ENCODE measurements around the gene EBPL.
A peak's percentile ranks its signal among the peaks of the same experiment; 100 is the strongest.
"Not testable (repeated sequence)": the region's sequence is repeated elsewhere in the genome, so short reads cannot be mapped to it uniquely, and the experiment has no call there.

EBPL gene

GRCh38 chr13:49690995-49691784 is at the start of gene EBPL:
Gene EBPL, minus strand, starts transcription at chr13:49691486. Its CDS starts 62 bp downstream, at chr13:49691424.
- peak within 1 kb of the TSS; percentile 43 to 57 for H3K27ac Mint-ChIP-seq
- H3K27me3 Mint-ChIP-seq = no peaks in the 10 kb centered on the region
- no peaks in the 10 kb centered on the region for H3K9me3 Mint-ChIP-seq
- DNase-seq (peak; percentile 77 to 85), ATAC-seq (peak; percentile 96)
- H3K4me1 Mint-ChIP-seq = peaks cover 19% of the 10 kb centered on the region
- H3K4me3 Mint-ChIP-seq = peak within 1 kb of the TSS; percentile 83 to 90

DNA sequence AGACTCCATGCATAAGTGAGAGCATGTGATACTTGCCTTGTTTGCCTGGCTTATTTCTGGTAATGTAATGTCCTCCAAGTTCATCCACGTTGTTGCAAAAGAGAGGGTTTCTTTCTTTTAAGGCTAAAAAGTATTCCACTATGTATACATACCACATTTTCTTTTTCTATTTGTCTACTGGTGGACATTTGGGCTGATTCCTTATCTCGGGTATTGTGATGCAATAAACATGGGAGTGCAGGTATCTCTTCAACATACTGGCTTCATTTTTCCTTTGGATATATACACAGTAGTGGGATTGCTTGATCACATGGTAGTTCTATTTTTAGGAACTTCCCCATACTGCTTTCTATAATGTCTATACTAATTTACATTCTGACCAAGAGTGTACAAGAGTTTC is 49.6 kb upstream of the EBPL start:
- no peak overlapping the region for H3K27ac Mint-ChIP-seq
- no peak for DNase-seq
- H3K4me3 Mint-ChIP-seq = no peak overlapping the region
- no peaks in the 10 kb centered on the region for H3K9me3 Mint-ChIP-seq
- H3K27me3 Mint-ChIP-seq = no peaks in the 10 kb centered on the region
- H3K4me1 Mint-ChIP-seq = no peaks in the 10 kb centered on the region
- no peak for ATAC-seq

- Mint-ChIP-seq H3K4me1 (no peaks in the 10 kb centered on the region), H3K27ac (no peak overlapping the region), H3K27me3 (no peaks in the 10 kb centered on the region), H3K9me3 (no peaks in the 10 kb centered on the region), H3K4me3 (no peak overlapping the region)
- ATAC-seq (no peak), DNase-seq (no peak)
These were observed 48.4 kb upstream of the EBPL start for GRCh38 chr13:49739498-49740187.

DNA sequence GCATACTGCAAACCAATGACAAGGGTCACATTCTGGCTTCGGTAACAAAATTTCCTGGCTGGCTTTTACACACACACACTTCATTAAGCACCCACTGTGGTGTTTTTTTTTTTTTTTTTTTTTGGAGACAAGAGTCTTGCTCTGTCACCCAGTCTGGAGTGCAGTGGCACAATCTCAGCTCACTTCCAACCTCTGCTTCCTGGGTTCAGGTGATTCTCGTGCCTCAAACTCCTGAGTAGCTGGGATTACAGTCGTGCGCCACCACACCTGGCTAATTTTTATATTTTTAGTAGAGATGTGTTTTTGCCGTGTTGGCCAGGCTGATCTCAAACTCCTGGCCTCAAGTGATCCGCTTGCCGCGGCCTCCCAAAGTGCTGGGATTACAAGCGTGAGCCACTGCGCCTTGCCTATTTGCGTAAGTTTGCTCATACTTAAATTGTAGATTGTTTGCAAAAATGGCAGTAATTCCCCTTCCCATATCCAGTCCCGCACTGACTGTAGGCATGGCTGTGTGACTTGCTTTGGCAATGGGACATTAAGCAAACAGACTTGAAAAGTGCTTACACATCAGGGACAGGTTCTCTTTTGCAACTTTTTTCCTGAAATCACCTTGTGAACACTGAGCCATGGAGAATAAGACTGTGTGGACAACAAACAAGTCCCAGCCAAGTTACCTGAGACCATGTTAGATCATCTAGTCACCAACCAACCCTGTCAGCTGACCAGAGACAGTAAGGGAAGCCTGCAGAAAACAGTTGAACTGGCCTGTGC is 42.1 kb upstream of the EBPL start:
- no peak for ATAC-seq
- no peaks in the 10 kb centered on the region for H3K9me3 Mint-ChIP-seq
- H3K27ac Mint-ChIP-seq = no peak overlapping the region
- H3K27me3 Mint-ChIP-seq = no peaks in the 10 kb centered on the region
- H3K4me3 Mint-ChIP-seq = no peak overlapping the region
- no peak for DNase-seq
- no peaks in the 10 kb centered on the region for H3K4me1 Mint-ChIP-seq

DNA sequence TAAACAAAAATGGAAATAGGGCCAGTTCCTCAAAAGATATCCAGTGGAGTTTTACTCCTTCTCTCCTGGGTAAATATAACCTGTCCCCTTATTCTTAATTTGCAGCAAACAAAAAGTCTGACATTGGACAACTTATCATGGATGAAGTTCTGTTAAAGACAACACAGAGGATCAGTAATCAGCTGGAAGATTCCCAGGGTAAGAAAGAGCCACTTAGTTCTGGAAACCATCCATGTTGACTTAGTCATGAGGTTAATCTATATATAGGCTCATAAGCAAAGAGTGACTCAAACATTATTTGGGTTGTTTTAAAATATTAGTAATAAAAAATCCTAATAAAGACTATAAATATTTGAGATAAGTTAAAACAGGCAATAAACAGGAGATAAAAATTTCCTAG is 40.5 kb upstream of the EBPL start:
- Mint-ChIP-seq H3K4me1 (no peaks in the 10 kb centered on the region), H3K27me3 (no peaks in the 10 kb centered on the region), H3K4me3 (no peak overlapping the region), H3K27ac (no peak overlapping the region), H3K9me3 (no peaks in the 10 kb centered on the region)
- no peak for ATAC-seq
- no peak for DNase-seq

- no peaks in the 10 kb centered on the region for H3K27me3 Mint-ChIP-seq
- H3K4me1 Mint-ChIP-seq = no peaks in the 10 kb centered on the region
- no peak for DNase-seq
- no peak for ATAC-seq
- peaks cover 9 to 16% of the 10 kb centered on the region in 2 donors for H3K9me3 Mint-ChIP-seq
- H3K4me3 Mint-ChIP-seq = no peak overlapping the region
- no peak overlapping the region for H3K27ac Mint-ChIP-seq
These were observed 25.3 kb upstream of the EBPL start for GRCh38 chr13:49716615-49717014.

- Mint-ChIP-seq H3K9me3 (peaks cover 9 to 16% of the 10 kb centered on the region in 2 donors), H3K4me1 (no peaks in the 10 kb centered on the region), H3K4me3 (no peak overlapping the region), H3K27ac (no peak overlapping the region), H3K27me3 (no peaks in the 10 kb centered on the region)
- ATAC-seq (no peak), DNase-seq (no peak)
These were observed 23.5 kb upstream of the EBPL start for GRCh38 chr13:49714757-49715156.

- ATAC-seq = no peak
- H3K4me3 Mint-ChIP-seq = no peak overlapping the region
- no peaks in the 10 kb centered on the region for H3K27me3 Mint-ChIP-seq
- peaks cover 0 to 5% of the 10 kb centered on the region in 2 donors for H3K9me3 Mint-ChIP-seq
- DNase-seq = no peak
- H3K4me1 Mint-ChIP-seq = no peaks in the 10 kb centered on the region
- no peak overlapping the region for H3K27ac Mint-ChIP-seq
These were observed 20.1 kb upstream of the EBPL start for GRCh38 chr13:49711218-49711863.

- H3K27me3 Mint-ChIP-seq, ATAC-seq, H3K9me3 Mint-ChIP-seq, H3K4me3 Mint-ChIP-seq, H3K27ac Mint-ChIP-seq, DNase-seq, H3K4me1 Mint-ChIP-seq: not testable (repeated sequence)
These were observed 13.0 kb upstream of the EBPL start for GRCh38 chr13:49704264-49704663.

DNA sequence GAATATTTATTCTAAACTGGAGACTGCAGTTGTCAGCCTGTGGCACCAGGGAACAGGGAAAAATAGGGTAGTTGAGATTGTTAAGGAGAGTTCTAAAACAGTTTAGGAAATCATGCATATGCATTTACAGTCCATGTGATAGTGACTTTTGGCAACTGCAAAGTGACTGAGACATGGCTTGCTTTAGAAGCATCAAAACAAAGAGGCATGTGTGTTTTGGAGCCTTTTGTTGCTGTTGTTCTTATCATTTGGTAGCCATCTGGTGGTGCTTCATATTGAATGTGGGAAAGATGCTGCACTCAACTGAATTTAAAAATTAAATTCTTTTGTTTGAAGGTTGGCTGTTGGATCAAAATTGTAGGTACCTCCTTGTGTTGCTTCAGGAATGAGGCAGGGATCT is 10.2 kb upstream of the EBPL start:
- no peaks in the 10 kb centered on the region for H3K4me1 Mint-ChIP-seq
- H3K9me3 Mint-ChIP-seq = no peaks in the 10 kb centered on the region
- no peaks in the 10 kb centered on the region for H3K27me3 Mint-ChIP-seq
- no peak overlapping the region for H3K4me3 Mint-ChIP-seq
- ATAC-seq (no peak), DNase-seq (no peak)
- no peak overlapping the region for H3K27ac Mint-ChIP-seq

DNA sequence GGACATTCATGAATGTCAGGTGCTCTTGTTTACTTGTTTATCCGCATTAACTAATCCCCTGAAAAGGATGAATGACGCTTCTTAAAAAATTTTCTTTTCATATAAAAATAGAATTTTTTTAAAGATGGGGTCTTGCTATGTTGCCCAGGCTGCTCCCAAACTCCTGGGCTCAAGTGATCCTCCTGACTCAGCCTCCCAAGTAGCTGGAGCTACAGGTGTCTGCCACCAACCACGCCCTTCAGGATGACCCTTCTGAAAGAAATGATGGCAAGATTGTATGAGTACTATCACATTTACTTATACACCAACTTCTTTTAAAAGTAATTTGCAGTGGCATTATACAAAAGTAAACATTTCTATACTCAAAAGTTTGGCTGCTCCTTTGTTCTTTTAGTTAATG is 6.2 kb upstream of the EBPL start:
- ATAC-seq = no peak
- Mint-ChIP-seq H3K27ac (no peak overlapping the region), H3K9me3 (no peaks in the 10 kb centered on the region), H3K27me3 (no peaks in the 10 kb centered on the region), H3K4me3 (no peak overlapping the region), H3K4me1 (no peaks in the 10 kb centered on the region)
- DNase-seq = no peak

- Mint-ChIP-seq H3K4me1 (peaks cover 6% of the 10 kb centered on the region), H3K9me3 (no peaks in the 10 kb centered on the region), H3K27ac (no peak overlapping the region), H3K4me3 (no peak overlapping the region), H3K27me3 (no peaks in the 10 kb centered on the region)
- DNase-seq (no peak), ATAC-seq (no peak)
These were observed 3.2 kb upstream of the EBPL start for GRCh38 chr13:49694446-49694845.

- H3K27me3 Mint-ChIP-seq = no peaks in the 10 kb centered on the region
- H3K9me3 Mint-ChIP-seq = no peaks in the 10 kb centered on the region
- DNase-seq = no peak
- H3K27ac Mint-ChIP-seq = no peak overlapping the region
- no peak for ATAC-seq
- peaks cover 6% of the 10 kb centered on the region for H3K4me1 Mint-ChIP-seq
- no peak overlapping the region for H3K4me3 Mint-ChIP-seq
These were observed 2.6 kb upstream of the EBPL start for GRCh38 chr13:49693877-49694276.

DNA sequence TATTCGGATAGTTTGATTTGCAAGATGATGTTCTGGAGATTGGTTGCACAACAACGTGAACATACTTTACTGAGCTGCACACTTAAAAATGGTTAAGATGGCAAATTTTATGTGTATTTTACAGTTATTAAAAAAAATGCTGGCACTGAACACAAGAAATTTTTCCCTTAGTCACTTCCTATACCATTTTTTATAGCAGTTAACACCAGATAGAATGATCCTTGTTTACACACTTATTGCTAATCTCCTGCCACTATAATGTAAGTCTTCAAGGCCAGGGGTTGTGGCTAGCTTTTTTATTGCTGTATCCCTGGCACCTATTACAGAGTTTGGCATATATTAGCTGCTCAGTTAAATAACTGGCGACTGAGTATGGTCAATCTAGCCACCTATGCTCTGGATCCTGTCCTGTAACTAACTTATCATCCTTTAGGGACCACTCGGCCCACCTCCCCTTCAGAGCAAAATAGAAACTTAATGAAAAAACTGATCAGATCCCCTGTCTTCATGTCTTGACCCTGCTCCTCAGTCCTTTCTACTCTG is 2.0 kb upstream of the EBPL start:
- Mint-ChIP-seq H3K9me3 (no peaks in the 10 kb centered on the region), H3K27ac (no peak overlapping the region), H3K4me3 (no peak overlapping the region), H3K4me1 (peaks cover 6% of the 10 kb centered on the region), H3K27me3 (no peaks in the 10 kb centered on the region)
- ATAC-seq (no peak), DNase-seq (no peak)

Data from stimulated activated naive CD8-positive, alpha-beta T cell treated with anti-CD3 and anti-CD28 coated beads, Interleukin-15, amount 100 ng/mL, for 72 hours (primary cell).